ENCODE measurements around the gene NAT9. TPM values are rescaled to one million over a fixed set of nuclear protein-coding genes. Genes with fewer than 3 reads are reported as not detected.

The NAT9 gene
- total and polyA plus RNA-seq, 2 of the 4 experiments (the other 2 are of a cell fraction) = 48.9 to 62.0 TPM

DNA sequence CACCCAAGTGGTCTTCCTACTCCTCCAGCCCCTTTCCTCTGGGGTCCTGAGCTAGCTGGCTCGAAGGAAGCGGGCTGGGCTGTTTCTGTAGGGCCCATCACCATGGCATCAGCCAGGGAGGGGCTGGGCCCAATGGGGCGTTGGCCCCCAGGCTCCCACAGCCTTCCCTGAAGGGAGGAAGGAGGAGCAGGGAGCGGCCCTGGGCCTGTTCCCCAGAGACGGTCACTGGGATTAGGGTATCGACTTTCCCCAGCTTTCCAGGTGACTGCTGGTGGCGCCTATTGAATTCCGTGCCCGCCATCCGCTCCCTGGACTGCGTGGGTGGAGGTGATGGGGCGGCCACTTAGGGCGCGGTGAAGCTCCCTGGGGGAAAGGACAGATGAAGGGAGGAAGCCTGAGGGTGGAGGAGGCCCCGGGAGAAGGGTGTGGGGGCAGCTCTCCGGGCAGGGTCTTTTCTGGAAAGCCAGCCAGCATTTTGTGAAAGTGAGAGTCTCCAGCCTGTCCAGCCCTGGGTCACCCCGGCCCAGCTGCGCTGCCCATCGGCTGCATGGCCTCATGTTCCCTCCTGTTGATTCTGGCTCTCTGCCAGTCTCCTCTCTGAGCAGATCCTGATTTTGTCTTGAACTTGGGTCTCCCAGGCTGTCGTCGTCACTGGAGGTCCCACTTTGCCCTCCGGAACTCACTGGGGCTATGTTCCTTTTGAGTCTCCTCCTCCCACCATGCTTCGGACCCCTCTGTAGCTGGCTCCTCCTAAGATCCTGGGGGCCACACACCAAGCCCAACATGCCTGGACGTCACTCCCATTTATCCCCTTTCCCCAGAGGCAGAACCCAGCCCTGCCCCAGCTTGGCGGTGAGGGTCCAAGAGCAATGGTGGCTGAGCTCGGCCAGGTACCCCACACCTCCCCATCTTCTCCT lies 18.0 kb downstream of the NAT9 start:
- ATAC-seq (ENCODE audit: low read depth) = no peak
- Histone ChIP-seq H2BK5ac (ENCODE audit: low read depth, low read length, poor library complexity, severe bottlenecking) (no peak overlapping the region), H4K20me1 (ENCODE audit: insufficient read depth, low read length) (peaks cover 8% of the 10 kb centered on the region), H3K4me2 (ENCODE audit: low read depth, low read length) (no peak overlapping the region), H3K56ac (ENCODE audit: extremely low read depth, insufficient read depth, low read length) (no peak overlapping the region), H3K36me3 (ENCODE audit: control insufficient read depth, insufficient read depth, low read length) (no peaks in the 10 kb centered on the region), H4K8ac (ENCODE audit: low read depth in 2 of 2, low read length in 2 of 2) (no peak overlapping the region), H3K9me1 (ENCODE audit: insufficient read depth, low read length) (0 out of 2 replicates have a peak, but pooled peaks cover 6% of the 10 kb centered on the region), H3K14ac (replicated peaks; ENCODE audit: low read depth, low read length) (no peak overlapping the region), H3K18ac (ENCODE audit: low read depth, low read length) (no peak overlapping the region), H2AK9ac (replicated peaks; ENCODE audit: low read depth, low read length, poor library complexity) (peak overlapping the region; percentile 85), H2BK15ac (ENCODE audit: low read depth, low read length) (no peak overlapping the region), H3K27ac (ENCODE audit: insufficient read depth, low read length) (no peak overlapping the region), H2BK20ac (ENCODE audit: low read depth, low read length) (no peak overlapping the region), H3K4me1 (ENCODE audit: control insufficient read depth, insufficient read depth, low read length) (peaks cover 24% of the 10 kb centered on the region), H3K23ac (ENCODE audit: low read depth, low read length) (no peak overlapping the region), H3K27me3 (ENCODE audit: control insufficient read depth, insufficient read depth, low read length) (no peaks in the 10 kb centered on the region), H4K5ac (ENCODE audit: low read depth, low read length) (no peak overlapping the region), H4K91ac (ENCODE audit: insufficient read depth, low read depth, low read length) (no peak overlapping the region), H2AFZ (replicated peaks; ENCODE audit: low read length, poor library complexity) (peak overlapping the region; percentile 51), H3K9ac (ENCODE audit: low read depth, low read length) (no peak overlapping the region), H2BK120ac (ENCODE audit: low read depth, low read length) (no peak overlapping the region), H2AK5ac (ENCODE audit: low read depth, low read length) (peak overlapping the region; percentile 39; the same call in 1 of the 2 replicates), H3K4me3 (ENCODE audit: insufficient read depth, low read depth, low read length) (no peak overlapping the region), H3K79me1 (ENCODE audit: low read depth in 1 of 2, low read length in 2 of 2) (peaks cover 0 to 10% of the 10 kb centered on the region in 2 experiments; a peak in 2 of 4 replicates), H3K9me3 (ENCODE audit: control insufficient read depth, insufficient read depth, low read length) (no peaks in the 10 kb centered on the region), H3K4ac (ENCODE audit: low read depth, low read length) (no peak overlapping the region)
- intact Hi-C loops (cut with micrococcal nuclease) = no loop called here
- ChIA-PET POLR2A (ENCODE audit: unreplicated experiment) (interaction anchor here (0.6 kb wide), 1 partner anchor 13 kb away, joined by 4 read pairs; no protein-coding TSS in a partner anchor), CTCF (interaction anchor here (0.9 to 1.1 kb wide), 2 partner anchors 18 to 107 kb away, joined by 3 to 4 read pairs; a partner anchor contains a TSS)
- WGBS, 2 experiments (ENCODE audit: extremely low coverage in 2 of 2, insufficient read length in 1 of 2) = 48% methylated on average over 13 of the region's 26 CpGs; no CpG with 5 or more reads in 1 of the 2 experiments
- BruUV-seq (replicated peaks) = no TSS peak
- no peak for DNase-seq
- in situ Hi-C loops (cut with MboI; ENCODE audit: low sequenced_read_pairs) = no loop called here
- no peak for TF ChIP-seq MAFK (IDR thresholded peaks at IDR 0.05; ENCODE audit: low read depth, low read length)
- TF ChIP-seq MAZ (IDR thresholded peaks at IDR 0.05; ENCODE audit: borderline replicate concordance, low read depth, low read length) = no peak
- TF ChIP-seq CHD1 (IDR thresholded peaks at IDR 0.05; ENCODE audit: low read depth, low read length) = no peak
- no peak for TF ChIP-seq CTCF (conservative IDR thresholded peaks at IDR 0.05; ENCODE audit: low read depth, low read length)
- TF ChIP-seq BHLHE40 (IDR thresholded peaks at IDR 0.05; ENCODE audit: low read depth, low read length) = no peak
- no peak for TF ChIP-seq RCOR1 (IDR thresholded peaks at IDR 0.05; ENCODE audit: insufficient replicate concordance, low read length)
- dilution Hi-C loops (cut with HindIII; ENCODE audit: low sequenced_read_pairs, unreplicated experiment) = no loop called here

Measured in IMR-90 (cell line).